GM12878 (cell line): ENCODE results near the gene PLEKHH1. TPM values are rescaled to one million over a fixed set of nuclear protein-coding genes. Genes with fewer than 3 reads are reported as not detected.

Source experiments
- ATAC-seq: fragments of 200-7000 bp; cut with Tn5 transposase; 3 replicates; pipeline ENCODE4 v1.9.1; 2020; ENCODE audit warnings: mild to moderate bottlenecking, moderate library complexity
- BruUV-seq: library from RNA; stranded (reverse); fragments of 400-500 nt; replicated peaks from 2 replicates; lab custom pipeline; 2021; lab: Mats Ljungman, UMichigan
- CTCF ChIA-PET: fragments of 300-600 bp; sonication (Branson Sonifier 250); formaldehyde crosslinking; extraction: SDS; loops from one replicate; lab custom pipeline; 2021; ENCODE audit warnings: inconsistent platforms; lab: Yijun Ruan, JAX
- POLR2A ChIA-PET: fragments of 350-600 bp; formaldehyde crosslinking; extraction: SDS; loops from one replicate; lab custom pipeline; 2021; ENCODE audit warnings: inconsistent platforms; lab: Charles Lee
- RAD21 ChIA-PET: fragments of 300-600 bp; sonication (Branson Sonifier 250); formaldehyde crosslinking; loops from one replicate; lab custom pipeline; 2023; ENCODE audit warnings: antibody characterized with exemption; ENCODE audit not compliant: unreplicated experiment; lab: Charles Lee
- SMC1A ChIA-PET: fragments of 300-600 bp; sonication (Branson Sonifier 250); formaldehyde crosslinking; loops from one replicate; lab custom pipeline; 2023; ENCODE audit not compliant: unreplicated experiment, uncharacterized antibody; lab: Charles Lee
- DNase-seq: peaks from one replicate; pipeline ENCODE4 v3.0.0-alpha.2; 2011; ENCODE audit warnings: low read depth, low spot score
- FAIRE-seq: peaks from 3 replicates; lab custom pipeline; 2011; peaks lifted over from hg19 to GRCh38; lab: Jason Lieb, UNC
- H2AFZ ChIP-seq: 2 replicates; pipeline ENCODE4 v1.6.0; 2011; ENCODE audit warnings: low read depth, low read length, control low read depth; ENCODE audit not compliant: control insufficient read depth
- H3K27ac ChIP-seq: 2 replicates; pipeline ENCODE4 v1.5.1; 2011; ENCODE audit warnings: control low read depth; ENCODE audit not compliant: control insufficient read depth, insufficient read depth
- H3K27me3 ChIP-seq, 2 experiments: replicated peaks in 1 of 2; 2 replicates each; pipeline versions ENCODE4 v1.6.0 to v1.6.1; 2011; ENCODE audit warnings: low read length in 1 of 2; ENCODE audit not compliant: control insufficient read depth in 2 of 2, insufficient read depth in 2 of 2
- H3K36me3 ChIP-seq, 2 experiments: 2 replicates each; pipeline ENCODE4 v1.5.1; 2011; ENCODE audit warnings: low read length in 1 of 2; ENCODE audit not compliant: control insufficient read depth in 2 of 2, insufficient read depth in 2 of 2
- H3K4me1 ChIP-seq: 2 replicates; pipeline ENCODE4 v1.6.1; 2011; ENCODE audit warnings: mild to moderate bottlenecking, low read length, moderate library complexity, mixed read lengths; ENCODE audit not compliant: control insufficient read depth, insufficient read depth
- H3K4me2 ChIP-seq: 2 replicates; pipeline ENCODE4 v1.6.0; 2011; ENCODE audit warnings: control low read depth; ENCODE audit not compliant: control insufficient read depth, insufficient read depth
- H3K4me3 ChIP-seq: fragments of 200-600 bp; sonication (generic); 2 replicates; pipeline ENCODE4 v1.5.1; 2016
- H3K79me2 ChIP-seq: 2 replicates; pipeline ENCODE4 v1.6.0; 2011; ENCODE audit warnings: low read length; ENCODE audit not compliant: control insufficient read depth, insufficient read depth
- H3K9ac ChIP-seq: 2 replicates; pipeline ENCODE4 v1.8.0; 2011; ENCODE audit warnings: low read length, control low read depth, mixed read lengths; ENCODE audit not compliant: control insufficient read depth, insufficient read depth
- H3K9me3 ChIP-seq: replicated peaks from 3 replicates; pipeline ENCODE4 v1.5.1; 2011; ENCODE audit warnings: mild to moderate bottlenecking, low read length; ENCODE audit not compliant: control insufficient read depth, insufficient read depth
- H4K20me1 ChIP-seq: 2 replicates; pipeline ENCODE4 v1.6.0; 2011; ENCODE audit not compliant: control insufficient read depth, insufficient read depth
- CEBPB ChIP-seq, 2 experiments: fragments of 150-350 bp in 1 of 2; IDR thresholded peaks; 2 replicates each; pipeline ENCODE4 v1.6.1; 2012 to 2014; ENCODE audit warnings: low read depth in 2 of 2, low read length in 2 of 2, borderline replicate concordance in 1 of 2, inconsistent platforms in 1 of 2
- CHD1 ChIP-seq: IDR thresholded peaks from 2 replicates; pipeline ENCODE4 v1.6.1; 2012; ENCODE audit warnings: low read depth, low read length, improper control_type of control experiment
- ETV6 ChIP-seq, 2 experiments: fragments of 450-650 bp in 1 of 2; IDR thresholded peaks in 1 of 2; conservative IDR thresholded peaks in 1 of 2; 2 replicates each; pipeline ENCODE4 v1.6.1; 2014; ENCODE audit warnings: antibody characterized with exemption in 1 of 2, borderline replicate concordance in 1 of 2, low read depth in 1 of 2, mild to moderate bottlenecking in 1 of 2, moderate library complexity in 1 of 2
- FOXM1 ChIP-seq: IDR thresholded peaks from 2 replicates; pipeline ENCODE4 v1.6.1; 2012; ENCODE audit warnings: low read depth, mild to moderate bottlenecking, inconsistent platforms, low read length, moderate library complexity
- HDGF ChIP-seq: fragments of 450-650 bp; IDR thresholded peaks from 2 replicates; pipeline ENCODE4 v1.6.1; 2016; ENCODE audit warnings: antibody characterized with exemption
- NBN ChIP-seq: fragments of 450-650 bp; IDR thresholded peaks from 2 replicates; pipeline ENCODE4 v1.6.1; 2016
- NFYA ChIP-seq: IDR thresholded peaks from 2 replicates; pipeline ENCODE4 v1.6.1; 2011; ENCODE audit warnings: low read depth, mild to moderate bottlenecking, low read length, improper control_type of control experiment, borderline replicate concordance
- NFYB ChIP-seq: IDR thresholded peaks from 2 replicates; pipeline ENCODE4 v1.6.1; 2011; ENCODE audit warnings: low read depth, mild to moderate bottlenecking, low read length, improper control_type of control experiment, moderate library complexity; ENCODE audit not compliant: insufficient read depth
- RB1 ChIP-seq: fragments of 450-650 bp; formaldehyde crosslinking; IDR thresholded peaks from 2 replicates; pipeline ENCODE4 v1.6.1; 2017; ENCODE audit warnings: mild to moderate bottlenecking, borderline replicate concordance
- RELA ChIP-seq: fragments of 450-650 bp; IDR thresholded peaks from 2 replicates; pipeline ENCODE4 v1.8.0; 2014; ENCODE audit warnings: borderline replicate concordance; ENCODE audit not compliant: partially characterized antibody
- REST ChIP-seq: IDR thresholded peaks from 2 replicates; pipeline ENCODE4 v1.6.1; 2012; ENCODE audit warnings: mild to moderate bottlenecking, low read depth, low read length
- SIN3A ChIP-seq: IDR thresholded peaks from 2 replicates; pipeline ENCODE4 v1.6.1; 2012; ENCODE audit warnings: low read depth, low read length, improper control_type of control experiment
- SMAD1 ChIP-seq: fragments of 450-650 bp; IDR thresholded peaks from 2 replicates; pipeline ENCODE4 v1.6.1; 2018; ENCODE audit warnings: mild to moderate bottlenecking, low read depth; ENCODE audit not compliant: partially characterized antibody
- SREBF1 ChIP-seq: IDR thresholded peaks from 2 replicates; pipeline ENCODE4 v1.6.1; 2012; ENCODE audit warnings: mild to moderate bottlenecking, low read length
- USF1 ChIP-seq: IDR thresholded peaks from 2 replicates; pipeline ENCODE4 v1.6.1; 2011; ENCODE audit warnings: borderline replicate concordance, low read depth, mild to moderate bottlenecking, moderate library complexity, mixed read lengths, low read length; ENCODE audit not compliant: insufficient read depth; ENCODE audit errors: extremely low read length
- USF2 ChIP-seq: IDR thresholded peaks from 2 replicates; pipeline ENCODE4 v1.6.1; 2011; ENCODE audit warnings: low read depth, low read length, improper control_type of control experiment, borderline replicate concordance
- ZBTB33 ChIP-seq: fragments of 450-650 bp; IDR thresholded peaks from 2 replicates; pipeline ENCODE4 v1.6.1; 2017; ENCODE audit warnings: mild to moderate bottlenecking
- ZNF384 ChIP-seq: IDR thresholded peaks from 2 replicates; pipeline ENCODE4 v1.6.1; 2012; ENCODE audit warnings: low read depth, mild to moderate bottlenecking, low read length, improper control_type of control experiment, borderline replicate concordance
- WGBS: methylation state at CpG from one replicate; pipeline ENCODE4 v1.1.6; 2016; ENCODE audit warnings: low lambda C conversion rate; ENCODE audit not compliant: insufficient replicate concordance, insufficient coverage; ENCODE audit errors: missing lambda C conversion rate; 5-methylcytosine and 5-hydroxymethylcytosine counted together
- in situ Hi-C: fragments of 300-500 bp; cut with MboI; formaldehyde crosslinking; loops from 9 replicates; pipeline ENCODE4 v1.14.3; 2018; ENCODE audit warnings: mixed read lengths
- intact Hi-C: fragments of 100-400 bp; cut with micrococcal nuclease; formaldehyde crosslinking; loops from one replicate; pipeline ENCODE4 v1.14.2; 2022; ENCODE audit not compliant: unreplicated experiment
- polyA plus RNA-seq, 11 experiments: library from polyadenylated mRNA; depleted of rRNA in 4 of 11; unstranded in 6 of 11; stranded (reverse) in 5 of 11; fragments of >200 nt; fragmentation: Nextera tagmentation in 4 of 11; fragmentation: Illumina TruSeq in 1 of 11; extraction: Ambion mirVana in 4 of 11; extraction: Trizol in 1 of 11; gene quantifications; 1 replicate in 1 of 11; 2 replicates in 10 of 11; pipeline versions ENCODE4 v1.2.1 to v1.2.3, GENCODE V29; 2011 to 2016; ENCODE audit warnings: inconsistent platforms in 2 of 11, missing spikeins in 2 of 11, low read depth in 1 of 11
- total RNA-seq, 4 experiments: library from RNA; depleted of rRNA in 3 of 4; stranded (reverse); fragments of >200 nt in 3 of 4; fragmentation: Illumina TruSeq in 1 of 4; extraction: Trizol in 1 of 4; gene quantifications; 2 replicates each; pipeline versions ENCODE4 v1.2.1 to v1.2.3, GENCODE V29; 2013 to 2021

PLEKHH1 gene
- total and polyA plus RNA-seq, 10 of the 15 experiments (the other 5 are each of a cell fraction or from before 2014, with no cell fraction given): 0.11 to 0.95 (median 0.41) TPM

GRCh38 chr14:67517083-67517482 is 16.0 kb upstream of the PLEKHH1 start:
- Histone ChIP-seq H3K79me2 (no peaks in the 10 kb centered on the region), H3K27me3 (peaks cover 0 to 3% of the 10 kb centered on the region in 2 experiments; a peak in 2 of 4 replicates), H2AFZ (no peak overlapping the region), H3K4me1 (peaks cover 20% of the 10 kb centered on the region), H3K27ac (no peak overlapping the region), H4K20me1 (no peaks in the 10 kb centered on the region), H3K36me3 (no peaks in the 10 kb centered on the region), H3K9ac (no peak overlapping the region), H3K4me2 (no peak overlapping the region), H3K4me3 (no peak overlapping the region), H3K9me3 (no peaks in the 10 kb centered on the region)
- ATAC-seq: no peak
- no peak for DNase-seq
- in situ Hi-C loops (no loop called here), intact Hi-C loops (no loop called here)
- FAIRE-seq: no peak
- BruUV-seq: no TSS peak
- ChIA-PET POLR2A (no interaction called here), CTCF (interaction anchor here (0.6 to 2.5 kb wide), 5 partner anchors 9 to 210 kb away, joined by 3 to 11 read pairs (median 4); no protein-coding TSS in a partner anchor), SMC1A (interaction anchor here (1.2 to 1.6 kb wide), 3 partner anchors 9 to 54 kb away, joined by 4 to 5 read pairs (median 4); partner anchors contain the start of gene TMEM229B), RAD21 (no interaction called here)
- WGBS: 59% methylated on average over 11 of the region's 12 CpGs
- no peak for TF ChIP-seq ZBTB33
- TF ChIP-seq SIN3A: no peak
- TF ChIP-seq RELA: no peak
- TF ChIP-seq HDGF: no peak
- TF ChIP-seq RB1: no peak
- TF ChIP-seq ETV6 (conservative IDR thresholded peaks at IDR 0.05 in 1 of 2, IDR thresholded peaks at IDR 0.05 in 1 of 2; ENCODE audit: borderline replicate concordance in 1 of 2, low read depth in 1 of 2): no peak
- TF ChIP-seq FOXM1: no peak
- TF ChIP-seq USF2: no peak
- TF ChIP-seq NFYB: no peak
- TF ChIP-seq NBN: no peak
- no peak for TF ChIP-seq CHD1
- TF ChIP-seq NFYA: no peak
- TF ChIP-seq SREBF1: no peak
- TF ChIP-seq REST: no peak
- TF ChIP-seq ZNF384: no peak
- no peak for TF ChIP-seq USF1
- TF ChIP-seq SMAD1: no peak
- no peak for TF ChIP-seq CEBPB (IDR thresholded peaks at IDR 0.05; ENCODE audit: borderline replicate concordance in 1 of 2, low read depth in 2 of 2, low read length in 2 of 2)
